GF-D8 (cell line): ENCODE measurements around the gene DMBT1.

Experiments used
- DNase-seq: peaks from one replicate; lab custom pipeline; 2025; lab: John Stamatoyannopoulos, UW

Gene DMBT1

GRCh38 chr10:122548407-122549085, 12.0 kb upstream of the DMBT1 start:
- no peak for DNase-seq

GRCh38 chr10:122549636-122550035, 10.9 kb upstream of the DMBT1 start:
- DNase-seq = no peak

- DNase-seq = no peak
These were observed 10.1 kb upstream of the DMBT1 start for GRCh38 chr10:122550427-122550826.

GRCh38 chr10:122550983-122551382, 9.6 kb upstream of the DMBT1 start:
- no peak for DNase-seq

GRCh38 chr10:122551450-122551849, 9.1 kb upstream of the DMBT1 start:
- no peak for DNase-seq

- no peak for DNase-seq
These were observed 7.2 kb upstream of the DMBT1 start for GRCh38 chr10:122553341-122553740.

- no peak for DNase-seq
These were observed 6.2 kb upstream of the DMBT1 start for GRCh38 chr10:122554131-122555036.

GRCh38 chr10:122555442-122555841, 5.1 kb upstream of the DMBT1 start:
- DNase-seq = no peak

- no peak for DNase-seq
These were observed 3.0 kb upstream of the DMBT1 start for GRCh38 chr10:122557516-122557915.

- no peak for DNase-seq
These were observed 2.1 kb upstream of the DMBT1 start for GRCh38 chr10:122558452-122558851.

- no peak for DNase-seq
These were observed 1.3 kb upstream of the DMBT1 start for GRCh38 chr10:122559228-122559627.

- DNase-seq = no peak
These were observed 658 bp downstream of the DMBT1 start for GRCh38 chr10:122561212-122561611.

- DNase-seq = no peak
These were observed 1.2 kb downstream of the DMBT1 start for GRCh38 chr10:122561792-122562191.

GRCh38 chr10:122564980-122565379, 4.4 kb downstream of the DMBT1 start:
- DNase-seq = no peak

- no peak for DNase-seq
These were observed 5.2 kb downstream of the DMBT1 start for GRCh38 chr10:122565766-122566206.

GRCh38 chr10:122566632-122567031, 6.1 kb downstream of the DMBT1 start:
- DNase-seq = no peak

- DNase-seq = no peak
These were observed 6.6 kb downstream of the DMBT1 start for GRCh38 chr10:122567056-122567660.

- DNase-seq = no peak
These were observed 8.0 kb downstream of the DMBT1 start for GRCh38 chr10:122568551-122568950.

- no peak for DNase-seq
These were observed 10.4 kb downstream of the DMBT1 start for GRCh38 chr10:122570920-122571319.

GRCh38 chr10:122571892-122572291, 11.3 kb downstream of the DMBT1 start:
- DNase-seq = no peak

GRCh38 chr10:122575776-122576175, 15.2 kb downstream of the DMBT1 start:
- DNase-seq = no peak

GRCh38 chr10:122576291-122576690, 15.7 kb downstream of the DMBT1 start:
- no peak for DNase-seq
